Measurements from ENCODE around the gene ITCH. TPM values are rescaled to one million over a fixed set of nuclear protein-coding genes. Genes with fewer than 3 reads are reported as not detected.

ITCH gene
- total and polyA plus RNA-seq, 2 experiments from 2014 or later: 31.0 to 47.7 TPM

- WGBS, 2 experiments (ENCODE audit: low coverage in 1 of 2, low lambda C conversion rate in 2 of 2, missing lambda C conversion rate in 2 of 2): 54 to 60% methylated on average over 5 of the region's 5 CpGs
These were observed 175.6 kb downstream of the ITCH start for GRCh38 chr20:34538671-34539123.

DNA sequence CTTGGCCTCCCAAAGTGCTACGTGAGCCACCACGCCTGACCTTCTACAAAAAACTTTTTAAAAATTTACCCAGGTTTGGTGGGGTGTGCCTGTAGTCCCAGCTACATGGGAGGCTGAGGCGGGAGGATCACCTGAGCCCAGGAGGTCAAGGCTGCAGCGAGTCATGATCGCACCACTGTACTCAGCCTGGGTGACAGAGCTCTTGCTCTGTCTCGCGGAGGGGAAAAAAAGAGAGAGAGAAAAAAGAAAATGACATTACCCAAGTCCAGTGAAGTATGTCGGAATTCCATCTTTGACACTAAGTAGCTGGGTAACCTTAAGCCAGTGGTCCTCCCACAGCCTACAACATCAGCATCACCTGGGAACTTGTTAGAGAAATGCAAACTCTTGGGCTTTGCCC is 176.7 kb downstream of the ITCH start:
- H3K36me3 ChIP-seq (ENCODE audit: low read depth): peaks cover 38% of the 10 kb centered on the region
- no peaks in the 10 kb centered on the region for H3K9me3 ChIP-seq (ENCODE audit: low read depth)
- H3F3A ChIP-seq (ENCODE audit: insufficient read depth): peaks cover 13% of the 10 kb centered on the region; the same call in 1 of the 2 replicates
- peaks cover 4% of the 10 kb centered on the region; the same call in 1 of the 2 replicates for H3K4me1 ChIP-seq (ENCODE audit: insufficient read depth)
- in situ Hi-C loops (cut with MboI): no loop called here
- no peak for DNase-seq
- TF ChIP-seq EZH2phosphoT487 (IDR thresholded peaks at IDR 0.05; ENCODE audit: insufficient read depth, low read depth) (no peak), EZH2 (IDR thresholded peaks at IDR 0.05; ENCODE audit: insufficient read depth, poor library complexity, severe bottlenecking) (no peak)
- H3K9ac ChIP-seq: no peak overlapping the region
- no peak overlapping the region for H3K27ac ChIP-seq
- no peaks in the 10 kb centered on the region for H3K9me2 ChIP-seq (ENCODE audit: insufficient read depth)
- H3K4me3 ChIP-seq: no peak overlapping the region
- H3K4me2 ChIP-seq (ENCODE audit: unreplicated experiment): no peak overlapping the region
- 96 to 97% methylated on average over 8 of the region's 8 CpGs for WGBS, 2 experiments (ENCODE audit: low coverage in 1 of 2, low lambda C conversion rate in 2 of 2, missing lambda C conversion rate in 2 of 2)
- H3K79me2 ChIP-seq (ENCODE audit: insufficient read depth): no peaks in the 10 kb centered on the region
- no peak overlapping the region for H2AFZ ChIP-seq
- H3K27me3 ChIP-seq (replicated peaks; ENCODE audit: insufficient read depth): no peaks in the 10 kb centered on the region
- H4K20me1 ChIP-seq (ENCODE audit: insufficient read depth): no peaks in the 10 kb centered on the region

More at GRCh38 chr20:34538671-34539123, 175.6 kb downstream of the ITCH start:
- no peak for TF ChIP-seq EZH2 (IDR thresholded peaks at IDR 0.05; ENCODE audit: insufficient read depth, poor library complexity, severe bottlenecking)
- no peak for TF ChIP-seq EZH2phosphoT487 (IDR thresholded peaks at IDR 0.05; ENCODE audit: insufficient read depth, low read depth)
- Histone ChIP-seq H3K4me3 (no peak overlapping the region), H3K9me3 (ENCODE audit: low read depth) (no peaks in the 10 kb centered on the region), H3K27ac (peak overlapping the region; percentile 80), H3K4me1 (ENCODE audit: insufficient read depth) (peaks cover 4% of the 10 kb centered on the region; the same call in 1 of the 2 replicates), H3K36me3 (ENCODE audit: low read depth) (peaks cover 46% of the 10 kb centered on the region), H3K79me2 (ENCODE audit: insufficient read depth) (no peaks in the 10 kb centered on the region), H3K9ac (peak overlapping the region; percentile 59; the same call in 1 of the 2 replicates), H3K4me2 (ENCODE audit: unreplicated experiment) (no peak overlapping the region), H3K27me3 (replicated peaks; ENCODE audit: insufficient read depth) (no peaks in the 10 kb centered on the region), H4K20me1 (ENCODE audit: insufficient read depth) (no peaks in the 10 kb centered on the region), H2AFZ (no peak overlapping the region), H3F3A (ENCODE audit: insufficient read depth) (peaks cover 10% of the 10 kb centered on the region; the same call in 1 of the 2 replicates), H3K9me2 (ENCODE audit: insufficient read depth) (no peaks in the 10 kb centered on the region)
- in situ Hi-C loops (cut with MboI): no loop called here
- DNase-seq: peak; percentile 84

GRCh38 chr20:34540596-34541263 is 177.7 kb downstream of the ITCH start:
- no peak for TF ChIP-seq EZH2phosphoT487 (IDR thresholded peaks at IDR 0.05; ENCODE audit: insufficient read depth, low read depth)
- no peak for TF ChIP-seq EZH2 (IDR thresholded peaks at IDR 0.05; ENCODE audit: insufficient read depth, poor library complexity, severe bottlenecking)
- Histone ChIP-seq H3K4me1 (ENCODE audit: insufficient read depth) (peaks cover 4% of the 10 kb centered on the region; the same call in 1 of the 2 replicates), H3F3A (ENCODE audit: insufficient read depth) (peaks cover 13% of the 10 kb centered on the region; the same call in 1 of the 2 replicates), H3K9me3 (ENCODE audit: low read depth) (no peaks in the 10 kb centered on the region), H4K20me1 (ENCODE audit: insufficient read depth) (no peaks in the 10 kb centered on the region), H3K27me3 (replicated peaks; ENCODE audit: insufficient read depth) (no peaks in the 10 kb centered on the region), H3K4me3 (no peak overlapping the region), H3K36me3 (ENCODE audit: low read depth) (peaks cover 28% of the 10 kb centered on the region), H3K9me2 (ENCODE audit: insufficient read depth) (no peaks in the 10 kb centered on the region), H3K4me2 (ENCODE audit: unreplicated experiment) (no peak overlapping the region), H3K9ac (no peak overlapping the region), H3K79me2 (ENCODE audit: insufficient read depth) (no peaks in the 10 kb centered on the region), H2AFZ (no peak overlapping the region), H3K27ac (no peak overlapping the region)
- WGBS, 2 experiments (ENCODE audit: low coverage in 1 of 2, low lambda C conversion rate in 2 of 2, missing lambda C conversion rate in 2 of 2): 90 to 91% methylated on average over 15 of the region's 15 CpGs
- DNase-seq: no peak
- in situ Hi-C loops (cut with MboI): no loop called here

- H3K9ac ChIP-seq: no peak overlapping the region
- no peak overlapping the region for H3K27ac ChIP-seq
- no peak overlapping the region for H3K4me3 ChIP-seq
- no peak overlapping the region for H2AFZ ChIP-seq
- H3K79me2 ChIP-seq (ENCODE audit: insufficient read depth): no peaks in the 10 kb centered on the region
- 90% methylated on average over 13 of the region's 13 CpGs for WGBS, 2 experiments (ENCODE audit: low coverage in 1 of 2, low lambda C conversion rate in 2 of 2, missing lambda C conversion rate in 2 of 2)
- no peaks in the 10 kb centered on the region for H4K20me1 ChIP-seq (ENCODE audit: insufficient read depth)
- no peaks in the 10 kb centered on the region for H3K27me3 ChIP-seq (replicated peaks; ENCODE audit: insufficient read depth)
- no peak overlapping the region for H3K4me2 ChIP-seq (ENCODE audit: unreplicated experiment)
- peaks cover 21% of the 10 kb centered on the region for H3K36me3 ChIP-seq (ENCODE audit: low read depth)
- in situ Hi-C loops (cut with MboI): no loop called here
- no peaks in the 10 kb centered on the region for H3K9me3 ChIP-seq (ENCODE audit: low read depth)
- H3K9me2 ChIP-seq (ENCODE audit: insufficient read depth): no peaks in the 10 kb centered on the region
- peaks cover 13% of the 10 kb centered on the region; the same call in 1 of the 2 replicates for H3F3A ChIP-seq (ENCODE audit: insufficient read depth)
- TF ChIP-seq EZH2 (IDR thresholded peaks at IDR 0.05; ENCODE audit: insufficient read depth, poor library complexity, severe bottlenecking): no peak
- no peak for TF ChIP-seq EZH2phosphoT487 (IDR thresholded peaks at IDR 0.05; ENCODE audit: insufficient read depth, low read depth)
- no peak for DNase-seq
- H3K4me1 ChIP-seq (ENCODE audit: insufficient read depth): peaks cover 4% of the 10 kb centered on the region; the same call in 1 of the 2 replicates
These were observed 178.3 kb downstream of the ITCH start for GRCh38 chr20:34541264-34541901.
